Activated CD4-positive, alpha-beta T cell treated with anti-CD3 and anti-CD28 coated beads, Interleukin-2, Interleukin-4, amounts not matched to agents 100 ng/mL and 50 ng/mL, durations not matched to agents 16 hours and 8 hours (primary cell): ENCODE data around the gene KCNC4.

Source experiments
- DNase-seq: peaks from one replicate; pipeline ENCODE4 v3.0.0-alpha.2; 2020; ENCODE audit warnings: low spot score

KCNC4 gene

DNA sequence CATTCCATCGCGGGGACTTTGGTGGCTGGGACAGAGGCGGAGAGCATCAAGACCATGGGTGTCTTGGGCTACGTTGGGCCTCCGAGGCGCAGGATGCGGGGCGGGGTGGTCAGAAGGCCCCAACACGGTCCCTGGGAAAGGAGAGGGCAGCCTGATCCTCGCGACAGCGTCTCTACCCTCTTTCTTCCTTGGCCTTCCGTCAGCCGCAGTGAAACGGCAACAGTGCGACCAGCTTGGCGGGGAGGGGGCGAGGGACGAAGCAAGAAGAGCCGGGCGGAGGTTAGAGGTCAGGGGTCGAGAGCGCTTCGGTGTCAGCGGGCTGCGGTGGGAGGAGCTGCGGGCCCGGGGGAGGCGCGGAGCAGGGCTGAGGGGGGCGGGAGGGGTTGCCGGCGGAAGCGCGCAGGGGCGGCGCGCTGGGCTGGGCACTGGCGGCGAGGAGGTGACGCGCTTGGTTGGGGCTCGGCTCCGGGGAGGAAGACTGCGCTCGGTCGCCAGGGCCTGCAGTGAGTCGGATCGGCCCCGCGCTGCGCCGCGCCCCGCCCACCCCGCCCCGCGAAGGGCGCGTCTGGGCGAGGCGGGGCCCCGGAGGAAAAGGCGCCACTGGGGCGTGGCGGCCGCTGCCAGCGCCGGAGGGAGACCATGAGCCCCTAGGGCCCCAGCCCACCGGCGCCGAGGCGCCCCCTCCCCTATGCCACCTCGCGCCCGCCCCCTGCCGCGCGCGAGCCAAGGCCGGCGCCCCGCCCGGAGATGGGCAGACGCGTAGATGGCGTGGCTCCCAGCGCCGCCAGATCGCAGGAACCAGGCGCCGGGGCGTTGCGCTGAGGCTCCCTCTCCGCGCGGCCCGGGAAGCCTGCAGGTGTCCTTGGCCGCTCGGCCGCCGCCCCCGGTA is at the start of gene KCNC4:
KCNC4 (plus strand) TSS at position 600 of the 889 bp plus-strand sequence. CDS start 1,186 bp downstream, outside the sequence.
- peak; percentile 93 for DNase-seq

DNA sequence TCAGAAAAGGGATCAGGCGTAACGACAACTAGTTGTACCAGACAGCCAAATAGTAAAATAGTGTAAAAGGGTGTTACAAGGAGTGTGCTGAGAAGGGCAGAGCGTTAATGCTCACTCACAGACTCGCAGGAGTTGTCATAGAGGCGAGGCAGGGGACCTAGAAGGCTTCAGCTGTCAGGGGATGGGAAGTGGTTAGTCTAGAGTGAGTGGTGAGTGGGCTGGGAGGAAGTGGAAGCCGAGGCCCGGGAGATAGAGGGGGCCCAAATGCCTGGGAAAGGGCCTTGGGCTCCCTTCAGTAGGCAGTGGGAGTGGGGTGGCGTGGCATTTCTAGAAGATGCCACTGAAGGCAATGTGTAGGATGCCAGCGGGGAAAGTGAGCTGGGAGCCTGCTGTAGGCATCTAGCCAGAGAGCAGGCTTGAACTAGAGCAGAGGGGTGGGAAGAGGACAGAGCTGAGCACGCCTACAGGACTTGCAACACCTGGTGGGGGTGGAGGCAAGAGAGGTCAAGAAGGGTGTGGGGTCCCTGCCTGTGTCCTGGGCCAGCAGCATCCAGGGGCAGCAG is 49.5 kb upstream of the KCNC4 start:
- no peak for DNase-seq

DNA sequence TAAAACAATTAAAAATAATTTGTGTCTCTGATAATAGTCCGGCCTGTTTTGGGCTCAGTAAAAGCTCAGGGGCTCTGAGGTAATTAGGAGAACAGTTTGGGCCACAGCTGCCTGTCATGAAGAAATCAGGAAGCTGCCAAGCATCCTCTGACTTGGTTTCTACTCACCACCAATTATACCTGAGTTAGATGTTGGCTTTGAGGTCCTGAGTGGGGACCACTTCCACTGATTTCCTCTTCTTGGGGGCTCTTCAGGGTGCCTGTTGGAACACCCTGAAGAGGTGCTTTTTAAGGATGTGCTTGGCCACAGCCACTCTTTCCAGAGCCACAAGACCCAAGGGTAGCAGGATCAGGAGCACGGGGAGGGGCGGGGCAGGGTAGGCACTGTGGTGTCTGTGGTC is 48.9 kb upstream of the KCNC4 start:
- no peak for DNase-seq

GRCh38 chr1:110161849-110162248 is 48.3 kb upstream of the KCNC4 start:
- no peak for DNase-seq

DNA sequence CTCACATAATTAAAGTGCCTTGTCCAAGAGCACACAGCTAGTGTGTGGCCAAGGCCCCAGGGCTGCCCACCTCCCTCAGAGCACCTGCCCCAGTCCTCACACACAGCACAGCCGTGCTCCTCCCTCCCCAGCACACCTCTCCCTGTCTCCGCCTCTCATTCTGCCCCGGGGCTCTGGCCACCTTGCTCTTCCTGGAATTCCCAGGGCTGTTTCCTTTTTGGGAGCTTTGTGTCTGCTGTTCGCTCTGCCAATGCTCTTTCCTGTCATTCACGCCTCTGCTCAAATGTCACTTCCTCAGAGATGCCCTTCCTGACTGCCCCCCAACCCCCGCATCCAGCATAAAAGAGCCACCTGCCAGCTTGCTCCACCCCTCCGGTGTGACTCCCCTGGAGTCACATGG is 46.5 kb upstream of the KCNC4 start:
- DNase-seq, result no peak

DNA sequence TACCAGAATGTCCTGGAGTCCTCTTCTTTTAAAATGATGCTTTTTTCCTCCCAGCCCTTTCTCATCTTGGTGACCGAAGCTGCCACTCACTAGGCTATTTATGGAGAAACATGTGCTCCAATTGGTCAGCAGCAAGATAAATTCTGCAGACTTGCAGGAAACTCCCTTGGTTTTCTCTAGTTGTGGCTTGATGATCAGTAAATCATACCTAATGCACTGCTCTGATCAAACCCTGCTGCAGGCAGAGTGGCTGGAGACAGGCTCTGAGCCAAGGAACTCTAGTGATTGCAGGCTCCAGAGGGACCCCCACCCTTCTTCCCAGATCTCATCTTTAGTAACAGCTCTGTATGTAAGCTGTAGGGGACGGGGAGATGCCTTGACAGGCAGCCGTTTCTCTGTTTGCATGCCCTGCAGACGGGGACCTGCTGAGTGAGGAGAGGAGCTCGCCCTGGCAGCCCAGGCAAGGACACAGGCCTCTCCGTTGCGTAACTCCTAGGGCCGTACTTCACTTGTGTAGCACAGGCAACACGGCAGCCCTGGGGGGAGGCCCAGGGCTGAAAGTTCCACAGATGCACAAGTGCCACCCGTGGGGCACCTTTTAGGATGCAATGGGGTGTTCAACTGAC is 45.3 kb upstream of the KCNC4 start:
- no peak for DNase-seq

- DNase-seq, result no peak
These were observed 44.3 kb upstream of the KCNC4 start for GRCh38 chr1:110165761-110166231.

- no peak for DNase-seq
These were observed 43.3 kb upstream of the KCNC4 start for GRCh38 chr1:110166861-110167260.

- no peak for DNase-seq
These were observed 39.1 kb upstream of the KCNC4 start for GRCh38 chr1:110170766-110171733.

GRCh38 chr1:110172001-110172400 is 38.1 kb upstream of the KCNC4 start:
- no peak for DNase-seq

DNA sequence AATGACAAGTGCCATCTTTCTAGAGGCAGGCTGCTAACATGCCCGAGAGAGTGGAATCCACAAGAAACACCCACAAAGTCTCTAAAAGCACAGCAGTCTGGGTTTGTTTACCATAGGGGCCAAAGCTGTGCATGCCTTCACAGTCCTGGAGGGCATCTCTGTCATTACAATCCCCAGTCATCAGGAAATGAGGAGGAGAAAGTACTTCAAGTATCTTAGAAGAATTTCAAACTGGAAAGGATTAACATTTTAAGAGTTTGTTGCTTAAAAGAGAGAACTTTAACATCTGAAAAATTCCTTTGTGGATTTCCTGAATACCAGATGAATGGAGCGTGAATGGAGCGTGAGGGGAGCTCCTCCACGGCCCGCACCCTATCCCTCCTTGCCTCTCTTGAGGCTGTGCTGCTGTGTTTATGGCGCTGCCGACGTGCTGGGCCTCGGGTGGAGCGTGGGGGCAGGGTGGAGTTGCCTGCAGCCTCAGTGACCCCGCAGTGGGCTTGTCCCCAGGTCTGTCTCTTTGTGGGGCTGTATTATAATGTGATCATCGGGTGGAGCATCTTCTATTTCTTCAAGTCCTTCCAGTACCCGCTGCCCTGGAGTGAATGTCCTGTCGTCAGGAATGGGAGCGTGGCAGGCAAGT is 36.5 kb upstream of the KCNC4 start:
- no peak for DNase-seq

GRCh38 chr1:110174961-110175360 is 35.2 kb upstream of the KCNC4 start:
- no peak for DNase-seq

GRCh38 chr1:110176299-110176956 is 33.7 kb upstream of the KCNC4 start:
- DNase-seq, result no peak

DNA sequence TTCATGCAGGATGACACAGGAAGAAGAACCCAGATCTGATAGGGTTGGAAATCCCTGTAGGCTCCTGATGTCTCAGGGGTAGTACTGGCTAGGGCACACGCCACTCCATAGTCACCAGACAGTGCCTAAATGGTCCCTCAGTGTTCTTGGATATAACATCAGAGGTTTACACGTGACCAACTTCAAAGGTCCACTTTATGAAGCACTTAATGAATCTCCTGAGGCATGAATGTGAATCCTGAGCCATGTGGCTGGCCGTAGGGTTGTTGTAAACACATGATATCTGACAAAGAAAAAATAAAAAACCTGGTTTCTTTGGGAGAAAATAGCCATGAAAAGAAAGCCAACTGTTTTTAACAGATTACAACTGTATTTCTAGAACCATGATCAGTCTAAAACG is 32.3 kb upstream of the KCNC4 start:
- no peak for DNase-seq

DNA sequence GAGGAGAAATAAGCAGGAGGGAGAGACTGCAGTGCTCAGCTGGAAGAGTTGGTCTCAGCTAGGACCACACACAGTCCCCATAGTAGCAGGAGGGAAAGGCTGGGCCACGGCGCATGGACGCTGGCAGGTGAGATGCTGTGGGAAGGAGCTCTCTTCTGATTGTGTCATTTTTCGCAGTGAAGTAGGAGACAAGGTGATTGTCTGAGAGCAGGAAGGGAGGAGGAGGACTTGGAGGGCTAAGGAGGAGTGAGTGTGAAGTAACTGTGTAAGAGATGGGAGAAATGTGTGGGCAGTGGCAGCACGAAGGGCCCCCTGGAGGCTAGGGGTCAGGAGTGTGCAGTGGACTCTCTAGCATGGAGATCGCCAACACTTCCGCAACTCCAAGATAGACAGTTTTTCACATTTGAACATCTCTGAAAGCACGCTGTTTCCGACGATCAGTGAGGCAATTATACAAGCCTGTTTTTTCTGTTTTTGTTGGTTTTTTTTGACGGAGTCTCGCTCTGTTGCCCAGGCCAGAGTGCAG is 26.4 kb upstream of the KCNC4 start:
- DNase-seq, result no peak

GRCh38 chr1:110184446-110184845 is 25.7 kb upstream of the KCNC4 start:
- DNase-seq, result no peak

GRCh38 chr1:110185181-110185580 is 24.9 kb upstream of the KCNC4 start:
- no peak for DNase-seq

GRCh38 chr1:110186558-110186957 is 23.6 kb upstream of the KCNC4 start:
- DNase-seq, result no peak

DNA sequence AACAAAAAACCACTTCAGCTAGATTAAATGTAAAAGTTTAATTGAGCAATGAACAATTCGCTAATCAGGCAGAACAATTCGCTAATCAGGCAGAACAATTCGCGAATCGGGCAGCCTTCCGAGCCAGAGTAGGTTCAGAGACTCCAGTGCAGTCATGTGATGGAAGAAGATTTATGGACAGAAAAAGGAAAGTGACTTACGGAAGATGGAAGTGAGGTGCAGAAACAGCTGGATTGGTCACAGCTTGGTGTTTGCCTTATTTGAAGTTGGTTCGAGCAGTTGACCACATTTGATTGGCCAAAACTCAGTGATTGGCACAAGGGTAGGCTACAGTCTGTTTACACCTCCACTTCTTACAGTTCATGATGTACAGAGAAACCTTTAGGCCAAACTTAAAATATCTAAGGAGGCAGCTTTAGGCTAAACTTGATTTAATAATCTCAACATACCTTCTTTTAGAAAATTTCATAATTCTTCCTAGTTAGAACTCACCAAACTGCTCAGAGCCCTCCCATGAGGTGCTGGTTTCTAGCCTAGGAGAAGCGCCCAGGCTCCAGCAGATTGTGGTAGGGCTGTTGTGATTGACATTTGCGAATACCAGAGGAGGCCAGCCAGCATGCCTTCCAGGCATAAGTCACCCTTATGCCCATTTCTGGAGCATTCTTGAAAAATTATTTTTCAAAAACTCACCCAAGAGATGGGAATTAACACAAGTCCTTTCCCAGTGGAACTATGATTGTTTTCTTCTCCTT is 22.8 kb upstream of the KCNC4 start:
- DNase-seq, result no peak
